PC-3 (cell line): ENCODE results near the gene FAR1.

Source experiments
- CTCF ChIP-seq: fragments of 300-600 bp; sonication (generic); conservative IDR thresholded peaks from 2 replicates; pipeline ENCODE4 v1.5.1; 2017; ENCODE audit warnings: antibody characterized with exemption, low read depth, mild to moderate bottlenecking, low read length
- EZH2phosphoT487 ChIP-seq: fragments of 300-600 bp; sonication (generic); IDR thresholded peaks from 2 replicates; pipeline ENCODE4 v1.6.1; 2018; ENCODE audit warnings: mild to moderate bottlenecking, antibody characterized with exemption, low read length, borderline replicate concordance

GRCh38 chr11:13663631-13664071 lies 4.8 kb upstream of the FAR1 start:
- TF ChIP-seq EZH2phosphoT487 (no peak), CTCF (no peak)
